Right forelimb (tissue), 1 donor: ENCODE data around the gene AMPD1.

Experiments used
- DNase-seq: peaks from one replicate; pipeline ENCODE4 v3.0.0-alpha.2; 2018

AMPD1 gene

GRCh38 chr1:114696810-114697209, 1.5 kb upstream of the AMPD1 start:
- no peak for DNase-seq

- DNase-seq, result no peak
Observed at GRCh38 chr1:114694540-114695310, 621 bp downstream of the AMPD1 start.

- DNase-seq, result no peak
Observed at GRCh38 chr1:114692947-114693346, 2.4 kb downstream of the AMPD1 start.

GRCh38 chr1:114691061-114691460, 4.3 kb downstream of the AMPD1 start:
- DNase-seq, result no peak

GRCh38 chr1:114690148-114690547, 5.2 kb downstream of the AMPD1 start:
- DNase-seq, result no peak

GRCh38 chr1:114688526-114688925, 6.8 kb downstream of the AMPD1 start:
- no peak for DNase-seq

- no peak for DNase-seq
Observed at GRCh38 chr1:114685851-114686250, 9.5 kb downstream of the AMPD1 start.

GRCh38 chr1:114677691-114678090, 17.7 kb downstream of the AMPD1 start:
- no peak for DNase-seq

- DNase-seq, result no peak
Observed at GRCh38 chr1:114676115-114676514, 19.2 kb downstream of the AMPD1 start.

GRCh38 chr1:114671939-114672275, 23.4 kb downstream of the AMPD1 start:
- no peak for DNase-seq

- no peak for DNase-seq
Observed at GRCh38 chr1:114671011-114671938, 24.1 kb downstream of the AMPD1 start.

- peak; percentile 96 for DNase-seq
Observed at GRCh38 chr1:114670083-114671010, 25.0 kb downstream of the AMPD1 start.

GRCh38 chr1:114669562-114670082, 25.7 kb downstream of the AMPD1 start, which contains the start of gene DENND2C:
Gene DENND2C (minus strand): TSS chr1:114670049. CDS start chr1:114625984, 44,065 bp downstream.
- no peak for DNase-seq

GRCh38 chr1:114668784-114669561, 26.4 kb downstream of the AMPD1 start:
- DNase-seq, result no peak

- no peak for DNase-seq
Observed at GRCh38 chr1:114668373-114668772, 27.0 kb downstream of the AMPD1 start.

GRCh38 chr1:114666954-114667353, 28.4 kb downstream of the AMPD1 start:
- DNase-seq, result no peak

GRCh38 chr1:114660238-114660637, 35.1 kb downstream of the AMPD1 start:
- no peak for DNase-seq

- DNase-seq, result no peak
Observed at GRCh38 chr1:114651893-114652292, 43.5 kb downstream of the AMPD1 start.

- DNase-seq, result no peak
Observed at GRCh38 chr1:114648503-114648902, 46.8 kb downstream of the AMPD1 start.

- DNase-seq, result no peak
Observed at GRCh38 chr1:114641377-114641776, 54.0 kb downstream of the AMPD1 start.

- no peak for DNase-seq
Observed at GRCh38 chr1:114638910-114639309, 56.4 kb downstream of the AMPD1 start.

- no peak for DNase-seq
Observed at GRCh38 chr1:114632427-114632826, 62.9 kb downstream of the AMPD1 start.
